GM10266 (cell line): ENCODE data around the gene PDCD1LG2.
"Not testable (repeated sequence)": the region's sequence is repeated elsewhere in the genome, so short reads cannot be mapped to it uniquely, and the experiment has no call there.

ENCODE experiments used
- DNase-seq: peaks from one replicate; pipeline ENCODE4 v3.0.0; 2012; ENCODE audit errors: extremely low spot score
- TF ChIP-seq, protein P1 (sequence below): IDR thresholded peaks from 2 replicates; pipeline ENCODE4 v1.5.1; 2012; ENCODE audit warnings: mild to moderate bottlenecking, low read depth; ENCODE audit not compliant: control insufficient read depth, insufficient read depth; ENCODE audit errors: missing control alignments

The PDCD1LG2 gene

DNA sequence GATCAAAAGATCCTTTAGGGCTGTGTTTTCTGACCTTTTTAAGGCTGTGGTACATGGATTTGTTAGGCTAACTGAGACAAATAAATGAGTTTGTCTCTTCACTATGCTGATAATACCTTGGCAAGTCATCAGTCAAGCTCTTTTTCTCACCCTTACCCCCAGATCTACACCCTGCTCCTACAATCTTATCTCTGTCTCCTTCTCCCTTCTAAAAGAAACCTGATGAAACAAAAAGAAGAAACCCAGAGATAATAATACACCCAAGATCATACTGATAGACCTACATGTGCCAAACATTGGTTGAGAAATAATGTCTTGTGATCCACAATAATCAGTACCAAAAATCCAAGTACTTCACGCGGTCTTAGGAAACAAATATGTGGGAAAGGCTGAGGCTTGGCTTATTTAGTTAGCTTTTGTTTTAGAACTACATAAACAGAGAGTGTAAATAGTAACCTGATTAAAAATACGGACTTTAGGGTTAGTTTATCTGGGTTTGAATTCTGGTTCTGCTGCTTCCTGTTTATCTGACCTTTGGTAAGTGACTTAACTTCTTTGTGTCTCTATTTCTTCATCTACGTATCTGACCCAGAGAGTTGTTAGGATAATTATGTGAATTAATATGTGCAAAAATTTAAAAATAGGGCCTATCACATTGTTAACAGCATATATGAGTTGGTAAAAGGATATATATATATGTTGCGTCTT lies 24.8 kb upstream of the PDCD1LG2 start:
- DNase-seq, result no peak
- TF ChIP-seq, protein P1, sequence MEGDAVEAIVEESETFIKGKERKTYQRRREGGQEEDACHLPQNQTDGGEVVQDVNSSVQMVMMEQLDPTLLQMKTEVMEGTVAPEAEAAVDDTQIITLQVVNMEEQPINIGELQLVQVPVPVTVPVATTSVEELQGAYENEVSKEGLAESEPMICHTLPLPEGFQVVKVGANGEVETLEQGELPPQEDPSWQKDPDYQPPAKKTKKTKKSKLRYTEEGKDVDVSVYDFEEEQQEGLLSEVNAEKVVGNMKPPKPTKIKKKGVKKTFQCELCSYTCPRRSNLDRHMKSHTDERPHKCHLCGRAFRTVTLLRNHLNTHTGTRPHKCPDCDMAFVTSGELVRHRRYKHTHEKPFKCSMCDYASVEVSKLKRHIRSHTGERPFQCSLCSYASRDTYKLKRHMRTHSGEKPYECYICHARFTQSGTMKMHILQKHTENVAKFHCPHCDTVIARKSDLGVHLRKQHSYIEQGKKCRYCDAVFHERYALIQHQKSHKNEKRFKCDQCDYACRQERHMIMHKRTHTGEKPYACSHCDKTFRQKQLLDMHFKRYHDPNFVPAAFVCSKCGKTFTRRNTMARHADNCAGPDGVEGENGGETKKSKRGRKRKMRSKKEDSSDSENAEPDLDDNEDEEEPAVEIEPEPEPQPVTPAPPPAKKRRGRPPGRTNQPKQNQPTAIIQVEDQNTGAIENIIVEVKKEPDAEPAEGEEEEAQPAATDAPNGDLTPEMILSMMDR, result no peak

DNA sequence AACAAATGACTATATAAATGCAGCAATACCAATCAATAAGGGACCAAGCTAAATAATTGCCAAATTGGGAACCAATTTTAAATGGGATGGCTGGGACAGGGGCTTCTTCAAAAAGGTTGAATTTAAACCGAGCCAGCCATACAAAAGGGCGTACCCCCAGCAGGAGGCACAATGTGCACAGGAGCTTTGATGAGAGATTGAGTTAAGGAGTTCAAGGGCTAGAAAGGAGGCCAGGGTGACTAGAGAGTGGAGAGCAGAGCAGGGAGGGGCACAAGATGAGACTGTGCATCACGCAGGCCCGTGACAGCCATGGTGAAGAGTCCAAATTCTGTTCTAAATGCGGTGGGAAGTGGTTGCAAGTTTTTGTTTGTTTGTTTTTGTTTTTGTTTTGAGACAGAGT lies 23.3 kb upstream of the PDCD1LG2 start:
- TF ChIP-seq, protein P1, result no peak
- no peak for DNase-seq

DNA sequence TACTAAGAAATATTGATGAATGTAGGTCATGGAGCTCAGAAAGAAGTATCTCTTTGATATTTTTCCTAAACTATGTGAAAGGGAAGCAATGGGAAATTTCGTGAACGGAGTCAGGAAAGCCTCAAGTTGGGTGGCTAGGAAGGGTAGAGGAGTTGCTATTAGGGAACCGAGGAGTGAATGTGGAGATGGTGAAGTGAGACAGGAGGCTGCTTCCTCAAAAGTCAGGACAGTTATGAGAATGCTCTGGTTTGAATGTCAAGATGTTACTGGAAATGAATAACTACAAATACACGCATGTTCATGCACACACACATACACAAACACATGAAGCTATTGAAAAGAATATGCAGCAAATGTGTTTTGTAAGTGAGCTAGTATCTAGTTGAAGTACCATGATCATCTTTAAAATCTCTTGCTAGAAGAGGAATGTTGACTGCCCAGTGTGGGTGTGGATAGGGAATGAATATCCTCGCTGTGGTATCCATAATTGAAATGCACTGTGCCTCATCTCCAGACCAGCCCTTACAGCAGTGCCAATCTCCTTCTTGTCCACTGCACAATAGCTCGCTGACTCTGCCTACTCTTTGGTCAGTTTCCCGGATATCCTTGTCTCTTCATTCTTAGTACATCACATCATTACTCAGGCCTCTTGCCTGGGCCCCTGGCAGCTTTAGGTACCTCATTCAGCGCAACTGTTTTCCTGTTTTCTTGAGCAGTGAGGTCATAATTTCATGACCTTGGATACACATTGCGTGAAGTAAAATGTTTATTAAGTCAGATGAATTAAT lies 21.9 kb upstream of the PDCD1LG2 start:
- TF ChIP-seq, protein P1, result no peak
- DNase-seq, result no peak

DNA sequence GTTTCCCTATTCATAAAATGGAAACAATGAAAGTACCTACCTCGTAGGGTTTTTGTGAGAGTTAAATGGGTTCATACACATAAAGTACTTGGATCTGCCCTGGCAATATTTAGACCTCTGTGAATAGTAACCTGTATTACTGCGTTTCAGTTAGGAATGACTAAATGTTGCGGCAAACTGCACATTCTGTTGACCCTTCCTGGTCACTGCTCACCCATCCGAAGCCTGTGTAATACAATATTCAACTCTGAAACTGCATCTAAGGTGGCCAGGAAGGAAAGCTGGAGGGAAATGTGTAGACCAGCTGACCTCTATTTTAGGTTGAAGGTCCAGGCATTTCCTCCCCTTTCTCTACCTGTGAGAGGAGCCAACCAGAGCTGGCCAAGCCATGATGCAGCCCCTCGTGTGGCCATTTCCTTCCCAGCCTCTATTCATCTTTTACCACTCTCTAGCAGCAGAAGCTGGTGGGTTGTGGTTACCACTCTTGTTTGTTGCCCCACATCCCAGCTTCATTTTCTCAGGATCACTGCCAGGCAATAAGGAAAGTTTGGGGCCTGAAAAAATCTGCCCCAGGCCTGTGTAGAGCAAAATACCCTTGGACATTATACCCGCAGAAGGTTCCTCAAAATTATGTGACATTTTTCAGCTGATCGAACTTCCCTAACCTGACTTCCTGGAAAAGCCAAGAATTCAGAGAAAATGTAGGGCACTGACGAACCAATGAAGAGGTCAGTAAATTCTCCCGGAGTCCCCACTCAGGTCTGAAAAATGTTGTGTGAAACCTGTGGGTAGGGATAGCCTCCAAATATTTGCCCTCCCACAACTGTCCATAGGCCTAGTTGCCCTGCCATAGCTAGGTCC lies 20.5 kb upstream of the PDCD1LG2 start:
- TF ChIP-seq, protein P1, result no peak
- DNase-seq, result no peak

DNA sequence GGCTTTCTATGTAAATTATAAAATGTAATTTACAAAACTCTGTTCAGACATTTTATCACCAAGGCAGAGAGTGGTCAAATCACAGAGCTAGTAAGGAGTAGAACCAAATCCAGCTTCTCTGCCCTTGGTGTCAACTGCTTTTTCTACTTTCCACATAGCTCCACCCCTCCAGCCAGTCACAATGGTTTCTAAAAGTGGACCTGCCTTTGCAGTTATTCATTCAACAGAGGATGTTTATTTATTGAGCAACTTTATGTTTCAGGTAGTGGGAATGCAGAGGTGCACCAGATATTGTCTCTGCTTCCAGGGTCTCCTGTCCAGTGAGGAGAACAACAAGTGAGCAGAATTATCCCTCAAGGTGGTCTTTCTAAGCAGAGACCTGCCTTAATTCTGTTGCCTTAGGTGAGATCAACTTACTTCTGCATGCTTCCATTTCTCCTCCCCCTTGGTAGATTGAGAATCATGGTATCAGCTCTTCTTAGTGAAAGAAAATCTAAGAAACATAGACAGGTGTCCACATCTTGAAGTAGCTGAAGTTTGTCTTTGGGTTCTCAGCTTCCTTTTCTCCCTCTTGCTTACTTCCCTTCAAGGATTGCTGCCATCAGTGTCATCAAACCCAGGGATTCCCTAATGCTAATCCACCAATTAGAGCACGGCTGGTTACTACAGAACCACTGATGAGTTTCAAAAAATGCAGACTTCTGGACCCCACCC lies 17.2 kb upstream of the PDCD1LG2 start:
- DNase-seq, result no peak
- TF ChIP-seq, protein P1, result no peak

DNA sequence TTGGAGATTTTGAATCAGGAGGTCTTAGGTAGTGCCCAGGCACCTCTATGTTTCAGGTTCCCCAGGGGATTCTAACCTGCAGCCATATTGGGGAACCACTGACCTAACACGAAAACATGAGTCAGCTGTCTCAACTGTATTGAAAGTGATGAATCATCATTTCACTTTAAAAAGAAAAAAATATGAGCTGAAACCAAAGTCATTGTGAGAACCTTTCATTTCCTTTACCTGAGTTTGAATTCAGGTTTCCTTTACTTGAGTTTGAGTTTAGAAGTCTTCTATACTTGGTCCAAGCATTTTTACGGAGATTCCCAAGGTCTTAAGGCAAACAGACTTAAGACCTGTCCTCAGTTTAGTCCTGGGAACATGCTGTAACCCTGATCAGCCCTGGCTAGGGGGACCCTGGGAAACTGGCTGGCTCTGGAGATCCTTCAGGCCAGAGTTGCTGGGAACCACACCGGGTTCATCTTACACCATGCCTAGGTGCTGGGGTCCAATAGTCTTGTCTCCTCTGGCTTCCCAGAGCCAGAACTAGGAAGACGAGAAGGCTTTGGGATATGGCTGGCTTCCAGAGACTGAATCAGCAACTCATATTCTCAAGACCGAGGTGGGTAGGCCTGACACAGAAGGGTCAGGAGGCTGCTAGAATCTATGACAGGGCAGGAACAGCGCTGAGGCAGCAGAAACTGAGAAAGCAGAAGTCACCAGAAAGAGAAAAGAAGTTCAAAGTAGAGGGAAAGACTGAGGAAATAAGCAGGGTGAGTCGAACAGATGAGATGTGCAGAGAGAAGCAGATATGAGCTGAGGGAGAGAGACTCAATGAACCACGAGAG lies 16.4 kb upstream of the PDCD1LG2 start:
- DNase-seq, result peak; percentile 69
- TF ChIP-seq, protein P1, result no peak

DNA sequence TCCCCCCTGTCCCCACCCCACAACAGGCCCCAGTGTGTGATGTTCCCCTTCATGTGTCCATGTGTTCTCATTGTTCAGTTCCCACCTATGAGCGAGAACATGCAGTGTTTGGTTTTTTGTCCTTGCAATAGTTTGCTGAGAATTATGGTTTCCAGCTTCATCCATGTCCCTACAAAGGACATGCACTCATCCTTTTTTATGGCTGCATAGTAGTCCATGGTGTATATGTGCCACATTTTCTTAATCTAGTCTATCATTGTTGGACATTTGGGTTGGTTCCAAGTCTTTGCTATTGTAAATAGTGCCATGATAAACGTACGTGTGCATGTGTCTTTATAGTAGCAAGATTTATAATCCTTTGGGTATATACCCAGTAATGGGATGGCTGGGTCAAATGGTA lies 15.6 kb upstream of the PDCD1LG2 start:
- not testable (repeated sequence) for DNase-seq
